HG03378 (cell line): Measurements from ENCODE around the gene MAPRE2.

Experiments
- ATAC-seq: cut with Tn5 transposase; IDR thresholded peaks from one replicate; pipeline ENCODE4 v1.9.1; 2021; ENCODE audit warnings: mild to moderate bottlenecking, moderate library complexity; ENCODE audit not compliant: unreplicated experiment

Gene MAPRE2

GRCh38 chr18:35061336-35061735 lies 20.1 kb downstream of the MAPRE2 start:
- ATAC-seq, result no peak

- no peak for ATAC-seq
These were observed 20.6 kb downstream of the MAPRE2 start for GRCh38 chr18:35061804-35062203.

- ATAC-seq, result no peak
These were observed 21.2 kb downstream of the MAPRE2 start for GRCh38 chr18:35062408-35062807.

- no peak for ATAC-seq
These were observed 22.9 kb downstream of the MAPRE2 start for GRCh38 chr18:35063875-35064690.

GRCh38 chr18:35067454-35067853 lies 26.2 kb downstream of the MAPRE2 start:
- no peak for ATAC-seq

GRCh38 chr18:35071819-35072247 lies 30.6 kb downstream of the MAPRE2 start:
- peak; percentile 68 for ATAC-seq

- no peak for ATAC-seq
These were observed 31.4 kb downstream of the MAPRE2 start for GRCh38 chr18:35072616-35073015.

- no peak for ATAC-seq
These were observed 32.2 kb downstream of the MAPRE2 start for GRCh38 chr18:35073186-35074105.

- ATAC-seq, result no peak
These were observed 33.4 kb downstream of the MAPRE2 start for GRCh38 chr18:35074581-35074980.

GRCh38 chr18:35075132-35075531 lies 33.9 kb downstream of the MAPRE2 start:
- no peak for ATAC-seq

GRCh38 chr18:35076135-35076924 lies 35.1 kb downstream of the MAPRE2 start:
- ATAC-seq, result no peak

GRCh38 chr18:35077937-35078336 lies 36.7 kb downstream of the MAPRE2 start:
- ATAC-seq, result no peak

GRCh38 chr18:35080058-35080457 lies 38.8 kb downstream of the MAPRE2 start:
- ATAC-seq, result no peak

- ATAC-seq, result no peak
These were observed 42.0 kb downstream of the MAPRE2 start for GRCh38 chr18:35083174-35083712.

- ATAC-seq, result no peak
These were observed 43.6 kb downstream of the MAPRE2 start for GRCh38 chr18:35084494-35085449.

GRCh38 chr18:35085450-35086380 lies 44.5 kb downstream of the MAPRE2 start:
- no peak for ATAC-seq

- no peak for ATAC-seq
These were observed 45.5 kb downstream of the MAPRE2 start for GRCh38 chr18:35086704-35087103.

GRCh38 chr18:35087726-35088125 lies 46.5 kb downstream of the MAPRE2 start:
- no peak for ATAC-seq
